HG02938 (cell line): ENCODE results near the gene UPK2.
"Not testable (repeated sequence)": the region's sequence is repeated elsewhere in the genome, so short reads cannot be mapped to it uniquely, and the experiment has no call there.

Experiments
- ATAC-seq: cut with Tn5 transposase; IDR thresholded peaks from one replicate; pipeline ENCODE4 v1.9.1; 2021; ENCODE audit warnings: mild to moderate bottlenecking, moderate library complexity; ENCODE audit not compliant: unreplicated experiment

Gene UPK2

GRCh38 chr11:118984825-118985224, 28.7 kb downstream of the UPK2 start:
- ATAC-seq = no peak

DNA sequence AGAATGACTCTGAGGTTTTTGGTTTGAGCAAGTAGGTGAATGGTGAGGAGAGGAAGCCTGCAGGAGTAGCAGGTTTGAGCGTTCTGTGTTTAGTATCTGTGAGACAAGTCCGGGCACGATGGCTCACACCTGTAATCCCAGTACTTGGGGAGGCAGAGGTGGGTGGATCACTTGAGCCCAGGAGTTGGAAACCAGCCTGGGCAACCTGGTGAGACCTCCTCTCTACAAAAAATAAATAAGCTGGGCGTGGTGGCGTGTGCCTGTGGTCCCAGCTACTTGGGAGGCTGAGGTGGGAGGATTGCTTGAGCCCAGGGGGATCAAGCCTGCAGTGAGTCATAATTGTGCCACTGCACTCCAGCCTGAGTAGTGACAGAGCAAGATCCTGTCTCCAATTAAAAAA, 32.2 kb downstream of the UPK2 start:
- no peak for ATAC-seq

GRCh38 chr11:118991486-118992038, 35.5 kb downstream of the UPK2 start:
- ATAC-seq = not testable (repeated sequence)

GRCh38 chr11:118996926-118997626, 41.0 kb downstream of the UPK2 start:
- ATAC-seq = peak; percentile 9

GRCh38 chr11:118997627-118998387, 41.7 kb downstream of the UPK2 start, which contains the start of gene CENATAC:
Gene CENATAC (plus strand): TSS chr11:118998138. CDS start chr11:118998198, 60 bp downstream.
- ATAC-seq = peak; percentile 83

DNA sequence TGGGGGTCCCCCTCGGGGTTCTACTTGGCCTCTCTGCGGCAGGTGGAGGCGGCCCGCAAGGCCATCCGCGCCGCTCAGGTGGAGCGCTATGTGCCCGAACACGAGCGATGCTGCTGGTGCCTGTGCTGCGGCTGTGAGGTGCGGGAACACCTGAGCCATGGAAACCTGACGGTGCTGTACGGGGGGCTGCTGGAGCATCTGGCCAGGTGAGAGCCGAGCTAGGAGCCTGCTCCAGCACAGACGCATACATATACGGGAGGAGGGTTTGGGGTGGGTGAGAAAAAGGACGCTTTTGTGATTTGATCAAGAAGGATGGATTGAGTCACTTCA, 42.3 kb downstream of the UPK2 start:
- ATAC-seq = peak; percentile 26

- no peak for ATAC-seq
Observed at GRCh38 chr11:118998822-118999221, 42.7 kb downstream of the UPK2 start.

GRCh38 chr11:119000906-119001305, 44.8 kb downstream of the UPK2 start:
- ATAC-seq = no peak

DNA sequence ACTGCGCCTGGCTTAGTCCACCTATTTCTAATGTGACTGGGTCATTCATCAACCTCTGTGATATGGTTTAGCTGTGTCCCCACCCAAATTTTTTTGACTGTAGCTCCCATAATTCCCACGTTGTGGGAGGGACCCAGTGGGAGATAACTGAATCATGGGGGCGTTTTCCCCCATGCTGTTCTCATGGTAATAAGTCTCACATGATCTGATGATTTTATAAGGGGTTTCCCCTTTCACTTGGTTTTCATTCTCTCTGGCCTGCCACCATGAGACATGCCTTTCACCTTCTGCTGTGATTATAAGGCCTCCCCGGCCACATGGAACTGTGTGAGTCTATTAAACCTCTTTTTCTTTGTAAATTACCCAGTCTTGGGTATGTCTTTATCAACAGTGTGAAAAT, 50.6 kb downstream of the UPK2 start:
- ATAC-seq = no peak
